GM21367 (cell line): Measurements from ENCODE around the gene RTP4.
"Not testable (repeated sequence)": the region's sequence is repeated elsewhere in the genome, so short reads cannot be mapped to it uniquely, and the experiment has no call there.

Experiments
- ATAC-seq: cut with Tn5 transposase; IDR thresholded peaks from one replicate; pipeline ENCODE4 v1.9.1; 2021; ENCODE audit not compliant: unreplicated experiment

Gene RTP4

DNA sequence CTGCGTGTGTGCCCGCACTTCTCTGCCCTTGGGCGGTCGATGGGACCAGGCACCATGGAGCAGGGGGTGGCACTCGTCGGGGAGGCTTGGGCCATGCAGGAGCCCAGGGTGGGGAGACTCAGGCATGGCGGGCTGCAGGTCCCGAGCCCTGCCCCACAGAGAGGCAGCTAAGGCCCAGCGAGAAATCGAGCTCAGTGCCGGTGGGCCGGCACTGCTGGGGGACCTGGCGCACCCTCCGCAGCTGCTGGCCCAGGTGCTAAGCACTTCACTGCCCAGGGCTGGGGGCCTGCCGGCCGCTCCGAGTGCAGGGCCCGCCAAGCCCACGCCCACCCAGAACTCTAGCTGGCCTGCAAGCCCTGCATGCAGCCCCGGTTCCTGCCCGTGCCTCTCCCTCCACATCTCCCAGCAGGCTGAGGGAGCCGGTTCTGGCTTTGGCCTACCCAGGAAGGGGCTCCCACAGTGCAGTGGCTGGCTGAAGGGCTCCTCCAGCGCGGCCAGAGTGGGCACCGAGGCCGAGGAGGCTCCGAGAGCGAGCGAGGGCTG is 553 bp upstream of the RTP4 start:
- no peak for ATAC-seq

- peak; percentile 29 for ATAC-seq
Observed at GRCh38 chr3:187369089-187369447, 883 bp downstream of the RTP4 start.

GRCh38 chr3:187370051-187370450 is 1.9 kb downstream of the RTP4 start:
- no peak for ATAC-seq

GRCh38 chr3:187375581-187375980 is 7.4 kb downstream of the RTP4 start:
- ATAC-seq = no peak

DNA sequence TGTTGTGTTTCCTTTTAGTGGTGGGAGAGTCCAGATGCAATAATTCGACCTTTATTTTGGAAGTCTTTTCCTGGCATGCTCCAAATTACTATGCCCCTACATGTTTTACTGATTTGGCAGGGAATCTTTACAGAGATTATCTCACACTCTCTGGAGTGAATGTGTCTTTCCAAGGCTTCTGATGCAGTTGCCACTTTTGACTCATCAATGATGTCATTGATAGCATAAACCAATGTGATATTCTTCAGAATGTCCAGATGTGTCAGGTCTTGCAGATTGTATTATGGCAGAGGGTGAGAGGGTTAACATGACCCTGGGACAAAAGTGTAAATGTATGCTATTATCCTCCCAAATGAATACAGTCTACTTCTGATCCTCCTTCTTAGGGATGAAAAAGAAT is 9.7 kb downstream of the RTP4 start:
- no peak for ATAC-seq

- ATAC-seq = no peak
Observed at GRCh38 chr3:187382609-187383151, 14.5 kb downstream of the RTP4 start.

DNA sequence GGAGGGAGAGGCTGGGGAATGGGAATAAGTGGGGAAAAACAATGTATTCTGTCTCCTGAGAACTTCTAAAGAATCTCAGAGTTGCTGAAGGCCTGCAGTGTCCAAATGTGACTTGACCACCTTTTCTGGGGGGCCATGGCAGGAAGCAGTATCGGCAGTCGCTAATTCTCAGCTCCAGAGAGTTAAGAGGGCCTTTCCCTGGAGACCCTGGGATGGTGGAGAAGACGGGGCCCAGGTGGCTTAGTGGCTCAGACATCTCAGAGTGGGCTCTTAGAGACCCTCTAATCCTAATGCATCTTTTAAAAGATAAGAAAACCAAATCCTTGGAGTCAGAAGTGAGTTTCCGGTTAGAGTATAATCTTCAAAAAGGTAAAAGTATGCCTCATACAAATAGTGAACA is 15.1 kb downstream of the RTP4 start:
- no peak for ATAC-seq

GRCh38 chr3:187385296-187385695 is 17.1 kb downstream of the RTP4 start:
- ATAC-seq = no peak

DNA sequence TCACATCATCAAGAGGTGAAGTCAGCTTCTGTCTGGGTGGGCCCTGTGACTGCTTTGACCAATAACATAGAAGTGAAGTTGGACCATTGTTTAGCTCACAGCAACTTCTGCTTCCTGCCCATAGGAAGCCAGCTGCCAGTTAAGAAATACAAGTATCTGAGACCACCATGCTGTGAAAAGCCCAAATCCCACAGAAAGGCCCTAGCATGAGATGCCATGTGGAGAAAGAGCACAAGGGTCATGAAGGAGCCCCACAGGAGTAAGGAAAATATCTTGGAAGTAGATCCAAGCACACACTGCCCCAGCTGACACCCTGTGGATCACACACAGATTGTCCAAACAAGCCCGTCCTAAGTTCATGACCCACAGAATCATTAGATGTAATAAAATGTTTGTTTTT is 28.5 kb downstream of the RTP4 start:
- no peak for ATAC-seq

DNA sequence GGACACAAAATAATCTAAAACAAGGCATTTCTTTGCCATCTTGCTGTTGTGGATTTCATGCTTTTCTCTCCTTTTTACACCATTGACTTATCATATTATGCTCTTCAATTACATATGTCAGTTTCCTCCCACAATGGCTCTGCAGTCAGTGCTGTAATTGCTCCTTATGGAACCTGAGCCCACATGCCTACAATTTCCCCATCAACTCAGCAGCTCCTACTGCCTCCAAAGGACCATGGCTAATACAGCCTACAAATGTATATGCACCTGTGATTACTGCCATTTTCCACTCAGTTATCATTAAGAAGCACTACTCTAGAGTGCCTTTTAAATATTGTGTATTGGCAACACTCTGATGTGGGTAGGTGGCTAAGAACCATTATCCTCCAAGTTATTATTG is 30.8 kb downstream of the RTP4 start:
- no peak for ATAC-seq

GRCh38 chr3:187400756-187401155 is 32.6 kb downstream of the RTP4 start:
- ATAC-seq = no peak

GRCh38 chr3:187401856-187402255 is 33.7 kb downstream of the RTP4 start:
- no peak for ATAC-seq

DNA sequence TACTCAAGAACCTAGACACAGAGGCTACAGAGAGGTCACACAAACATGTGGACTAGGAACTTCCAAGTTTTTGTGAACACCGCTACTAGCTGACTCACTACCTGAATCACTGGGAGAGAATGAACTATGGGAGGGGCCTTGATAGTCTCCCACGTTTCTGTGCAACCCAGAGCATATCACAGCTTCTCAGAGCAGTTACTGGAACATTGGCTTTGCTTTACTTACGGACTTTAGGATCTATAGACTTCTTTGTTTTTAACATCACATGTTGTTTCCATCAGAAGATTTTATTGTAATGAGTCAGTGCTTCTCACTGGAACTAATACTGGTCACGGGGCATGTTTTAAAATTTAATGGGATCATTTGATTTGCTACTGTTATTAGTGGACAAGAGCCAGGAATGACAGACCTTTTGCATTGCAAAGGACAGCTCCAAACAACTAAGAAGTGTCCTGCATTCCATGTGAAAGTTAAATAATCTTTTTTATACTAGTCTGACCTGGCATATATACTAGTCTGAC is 35.6 kb downstream of the RTP4 start:
- ATAC-seq = no peak

DNA sequence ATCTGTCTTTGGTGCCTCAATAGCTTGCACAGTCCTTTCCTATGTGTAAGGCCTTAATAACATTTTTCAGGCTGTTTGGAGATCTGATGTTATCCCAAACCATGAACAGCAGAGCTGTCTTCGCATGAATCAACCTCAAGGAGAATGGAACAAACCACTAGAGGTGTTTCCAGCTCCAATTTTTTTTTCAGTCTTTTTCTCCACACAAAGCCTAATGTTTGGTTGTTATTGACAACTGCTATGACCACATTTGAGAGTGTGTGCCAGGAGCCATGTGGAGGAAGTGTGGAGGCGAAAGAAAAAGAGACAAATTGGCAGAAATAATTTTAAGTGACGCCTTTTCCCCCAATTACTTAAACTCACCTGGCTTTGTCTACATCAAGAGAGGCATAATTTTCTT is 38.7 kb downstream of the RTP4 start:
- no peak for ATAC-seq

- ATAC-seq = not testable (repeated sequence)
Observed at GRCh38 chr3:187411991-187412781, 44.0 kb downstream of the RTP4 start.
